PC-3 (cell line): Measurements from ENCODE around the gene TMPRSS2.

Experiments used
- EZH2 ChIP-seq: fragments of 300-600 bp; sonication (generic); IDR thresholded peaks from one replicate; pipeline ENCODE4 v1.6.1; 2017; ENCODE audit warnings: antibody characterized with exemption, mild to moderate bottlenecking, low read length; ENCODE audit not compliant: unreplicated experiment
- EZH2phosphoT487 ChIP-seq: fragments of 300-600 bp; sonication (generic); IDR thresholded peaks from 2 replicates; pipeline ENCODE4 v1.6.1; 2018; ENCODE audit warnings: mild to moderate bottlenecking, antibody characterized with exemption, low read length, borderline replicate concordance
- TF ChIP-seq, protein P1 (sequence below): fragments of 300-600 bp; sonication (generic); conservative IDR thresholded peaks from 2 replicates; pipeline ENCODE4 v1.5.1; 2017; ENCODE audit warnings: antibody characterized with exemption, low read depth, mild to moderate bottlenecking, low read length

- TF ChIP-seq, protein P1, sequence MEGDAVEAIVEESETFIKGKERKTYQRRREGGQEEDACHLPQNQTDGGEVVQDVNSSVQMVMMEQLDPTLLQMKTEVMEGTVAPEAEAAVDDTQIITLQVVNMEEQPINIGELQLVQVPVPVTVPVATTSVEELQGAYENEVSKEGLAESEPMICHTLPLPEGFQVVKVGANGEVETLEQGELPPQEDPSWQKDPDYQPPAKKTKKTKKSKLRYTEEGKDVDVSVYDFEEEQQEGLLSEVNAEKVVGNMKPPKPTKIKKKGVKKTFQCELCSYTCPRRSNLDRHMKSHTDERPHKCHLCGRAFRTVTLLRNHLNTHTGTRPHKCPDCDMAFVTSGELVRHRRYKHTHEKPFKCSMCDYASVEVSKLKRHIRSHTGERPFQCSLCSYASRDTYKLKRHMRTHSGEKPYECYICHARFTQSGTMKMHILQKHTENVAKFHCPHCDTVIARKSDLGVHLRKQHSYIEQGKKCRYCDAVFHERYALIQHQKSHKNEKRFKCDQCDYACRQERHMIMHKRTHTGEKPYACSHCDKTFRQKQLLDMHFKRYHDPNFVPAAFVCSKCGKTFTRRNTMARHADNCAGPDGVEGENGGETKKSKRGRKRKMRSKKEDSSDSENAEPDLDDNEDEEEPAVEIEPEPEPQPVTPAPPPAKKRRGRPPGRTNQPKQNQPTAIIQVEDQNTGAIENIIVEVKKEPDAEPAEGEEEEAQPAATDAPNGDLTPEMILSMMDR: no peak
- TF ChIP-seq EZH2 (no peak), EZH2phosphoT487 (no peak)
These were observed 10.2 kb downstream of the TMPRSS2 start for GRCh38 chr21:41497788-41498187.
